H1 (cell line): Measurements from ENCODE around the gene LPO. TPM values are rescaled to one million over a fixed set of nuclear protein-coding genes. Genes with fewer than 3 reads are reported as not detected.
A peak's percentile ranks its signal among the peaks of the same experiment; 100 is the strongest.

Experiments
- CTCF ChIA-PET: fragments of 300-600 bp; sonication (Branson Sonifier 250); formaldehyde crosslinking; loops from one replicate; lab custom pipeline; 2021; ENCODE audit not compliant: partially characterized antibody; lab: Charles Lee
- POLR2A ChIA-PET: fragments of 300-600 bp; sonication (Branson Sonifier 250); formaldehyde crosslinking; loops from one replicate; lab custom pipeline; 2021; ENCODE audit warnings: inconsistent platforms; ENCODE audit not compliant: partially characterized antibody; lab: Charles Lee
- DNase-seq, 2 experiments: peaks; one replicate each; pipeline versions ENCODE4 v3.0.0 to v3.0.0-alpha.2; 2010 to 2022; ENCODE audit warnings: low spot score in 2 of 2, low read depth in 1 of 2, mixed read lengths in 1 of 2
- FAIRE-seq: peaks from 2 replicates; lab custom pipeline; 2011; peaks lifted over from hg19 to GRCh38; lab: Jason Lieb, UNC
- H2AFZ ChIP-seq: 2 replicates; pipeline ENCODE4 v1.8.1; 2012; ENCODE audit warnings: low read length, inconsistent platforms
- H2AK5ac ChIP-seq: 2 replicates; pipeline ENCODE4 v1.6.1; 2013; ENCODE audit warnings: low read depth, low read length
- H2BK120ac ChIP-seq: replicated peaks from 2 replicates; pipeline ENCODE3; 2013; ENCODE audit warnings: low read depth, low read length, inconsistent platforms
- H2BK12ac ChIP-seq: 2 replicates; pipeline ENCODE4 v1.6.1; 2013; ENCODE audit warnings: low read depth, low read length
- H2BK15ac ChIP-seq: 2 replicates; pipeline ENCODE4 v1.6.1; 2013; ENCODE audit warnings: low read length
- H2BK20ac ChIP-seq: 2 replicates; pipeline ENCODE4 v1.6.1; 2013; ENCODE audit warnings: low read length
- H2BK5ac ChIP-seq: 2 replicates; pipeline ENCODE4 v1.6.1; 2013; ENCODE audit warnings: low read depth, low read length
- H3K14ac ChIP-seq: 2 replicates; pipeline ENCODE4 v1.6.1; 2013; ENCODE audit warnings: inconsistent platforms; ENCODE audit not compliant: insufficient read length
- H3K18ac ChIP-seq: 2 replicates; pipeline ENCODE4 v1.6.1; 2013; ENCODE audit warnings: low read length; ENCODE audit errors: extremely low read depth
- H3K23ac ChIP-seq: 2 replicates; pipeline ENCODE4 v1.6.1; 2013; ENCODE audit warnings: inconsistent platforms; ENCODE audit not compliant: insufficient read length
- H3K23me2 ChIP-seq: 2 replicates; pipeline ENCODE4 v1.6.1; 2013; ENCODE audit warnings: low read depth, low read length
- H3K27ac ChIP-seq: 2 replicates; pipeline ENCODE4 v1.6.1; 2011; ENCODE audit warnings: low read depth, low read length, inconsistent platforms
- H3K27me3 ChIP-seq, 4 experiments: replicated peaks in 1 of 4; 1 replicate in 1 of 4; 2 replicates in 3 of 4; pipeline versions ENCODE4 v1.6.1 to v1.8.1; 2011 to 2013; ENCODE audit warnings: low read length in 3 of 4, mild to moderate bottlenecking in 3 of 4, inconsistent platforms in 2 of 4, mixed read lengths in 2 of 4, moderate library complexity in 1 of 4; ENCODE audit not compliant: control insufficient read depth in 3 of 4, insufficient read depth in 3 of 4; ENCODE audit errors: extremely low read depth in 1 of 4
- H3K36me3 ChIP-seq, 4 experiments: 2 replicates each; pipeline versions ENCODE4 v1.6.1 to v1.8.1; 2011 to 2013; ENCODE audit warnings: mild to moderate bottlenecking in 4 of 4, low read length in 3 of 4, moderate library complexity in 2 of 4, control low read depth in 1 of 4, inconsistent platforms in 1 of 4; ENCODE audit not compliant: insufficient read depth in 4 of 4, control insufficient read depth in 2 of 4
- H3K4ac ChIP-seq: replicated peaks from 2 replicates; pipeline ENCODE3; 2013; ENCODE audit warnings: low read length, low read depth, mixed read lengths, inconsistent platforms; ENCODE audit not compliant: insufficient read length
- H3K4me1 ChIP-seq, 4 experiments: replicated peaks in 1 of 4; 1 replicate in 1 of 4; 2 replicates in 3 of 4; pipeline versions ENCODE4 v1.6.1 to v1.8.1; 2011 to 2013; ENCODE audit warnings: low read length in 3 of 4, inconsistent platforms in 2 of 4, mixed read lengths in 1 of 4; ENCODE audit not compliant: insufficient read depth in 4 of 4, control insufficient read depth in 3 of 4
- H3K4me2 ChIP-seq, 2 experiments: 2 replicates each; pipeline versions ENCODE4 v1.6.1 to v1.8.1; 2011 to 2013; ENCODE audit warnings: low read depth in 2 of 2, low read length in 2 of 2, control low read depth in 1 of 2, inconsistent platforms in 1 of 2, mild to moderate bottlenecking in 1 of 2; ENCODE audit not compliant: insufficient read depth in 1 of 2
- H3K4me3 ChIP-seq, 4 experiments: fragments of 200-600, 300-600 bp in 1 of 4; sonication (generic), shearing (Covaris generic), sonication (Bioruptor Twin) in 1 of 4; 2 replicates each; pipeline versions ENCODE4 v1.5.1 to v1.8.1; 2011 to 2016; ENCODE audit warnings: low read length in 4 of 4, low read depth in 3 of 4, control low read depth in 2 of 4, inconsistent platforms in 2 of 4, mild to moderate bottlenecking in 2 of 4, mixed read lengths in 1 of 4, moderate library complexity in 1 of 4; ENCODE audit not compliant: insufficient read depth in 2 of 4; ENCODE audit errors: extremely low read depth in 1 of 4
- H3K56ac ChIP-seq: replicated peaks from 2 replicates; pipeline ENCODE3; 2013; ENCODE audit warnings: low read depth, mild to moderate bottlenecking, mixed read lengths, low read length, inconsistent platforms; ENCODE audit not compliant: insufficient read length
- H3K79me1 ChIP-seq: 2 replicates; pipeline ENCODE4 v1.6.1; 2013; ENCODE audit warnings: low read depth, low read length, control low read depth
- H3K79me2 ChIP-seq, 2 experiments: 2 replicates each; pipeline versions ENCODE4 v1.6.1 to v1.8.1; 2012 to 2013; ENCODE audit warnings: low read length in 2 of 2, mild to moderate bottlenecking in 2 of 2, inconsistent platforms in 1 of 2; ENCODE audit not compliant: insufficient read depth in 2 of 2, control insufficient read depth in 1 of 2
- H3K9ac ChIP-seq, 4 experiments: replicated peaks in 1 of 4; 1 replicate in 1 of 4; 2 replicates in 3 of 4; pipeline versions ENCODE4 v1.6.1 to v1.8.1; 2011 to 2013; ENCODE audit warnings: low read depth in 3 of 4, low read length in 3 of 4, control low read depth in 2 of 4, mild to moderate bottlenecking in 2 of 4, moderate library complexity in 2 of 4, inconsistent platforms in 1 of 4; ENCODE audit errors: extremely low read depth in 1 of 4
- H3K9me3 ChIP-seq, 2 experiments: 2 replicates each; pipeline versions ENCODE4 v1.6.1 to v1.8.1; 2012 to 2013; ENCODE audit warnings: mild to moderate bottlenecking in 2 of 2, moderate library complexity in 2 of 2, control low read depth in 1 of 2, inconsistent platforms in 1 of 2, low read depth in 1 of 2, low read length in 1 of 2, mixed read lengths in 1 of 2; ENCODE audit not compliant: insufficient read depth in 2 of 2
- H4K20me1 ChIP-seq, 2 experiments: replicated peaks in 1 of 2; 2 replicates each; pipeline versions ENCODE3 to v1.8.1; 2011 to 2013; ENCODE audit warnings: inconsistent platforms in 2 of 2, low read length in 2 of 2, mild to moderate bottlenecking in 1 of 2; ENCODE audit not compliant: insufficient read depth in 2 of 2, control insufficient read depth in 1 of 2
- H4K5ac ChIP-seq: 2 replicates; pipeline ENCODE4 v1.6.1; 2013; ENCODE audit warnings: low read length, low read depth, mixed read lengths, inconsistent platforms; ENCODE audit not compliant: insufficient read length
- H4K8ac ChIP-seq: 2 replicates; pipeline ENCODE4 v1.8.0; 2013; ENCODE audit warnings: mild to moderate bottlenecking, moderate library complexity, low read length, inconsistent platforms; ENCODE audit not compliant: insufficient read depth; ENCODE audit errors: extremely low read depth
- H4K91ac ChIP-seq: replicated peaks from 2 replicates; pipeline ENCODE3; 2013; ENCODE audit warnings: low read length, mixed read lengths, inconsistent platforms; ENCODE audit not compliant: insufficient read length
- KDM1A ChIP-seq: fragments of 200-600, 300-600 bp; sonication (generic); IDR thresholded peaks from 2 replicates; pipeline ENCODE4 v1.7.1; 2016; ENCODE audit warnings: mild to moderate bottlenecking, low read length, borderline replicate concordance
- TAF7 ChIP-seq: optimal IDR thresholded peaks from 2 replicates; pipeline ENCODE3; 2011; ENCODE audit warnings: low read depth, mild to moderate bottlenecking, inconsistent platforms, low read length, moderate library complexity, borderline replicate concordance
- polyA plus RNA-seq, 7 experiments: library from polyadenylated mRNA; depleted of rRNA in 3 of 7; stranded (reverse) in 5 of 7; unstranded in 2 of 7; fragments of >200 nt in 5 of 7; fragments of 200-250 nt in 2 of 7; gene quantifications; 1 replicate in 5 of 7; 2 replicates in 1 of 7; 4 replicates in 1 of 7; pipeline versions ENCODE4 v1.2.1 to v1.2.3, GENCODE V29; 2011 to 2013; ENCODE audit warnings: missing spikeins in 2 of 7, mixed read lengths in 2 of 7
- total RNA-seq: library from RNA; stranded (reverse); fragmentation: NEBNext Ultra II Directional; extraction: Animal tissue kit (Norgen Biotek cat#: 25700); gene quantifications from 2 replicates; pipeline ENCODE4 v1.2.1, GENCODE V29; 2021
- TF ChIP-seq, protein P1 (sequence below), 3 experiments: IDR thresholded peaks; 1 replicate in 2 of 3; 2 replicates in 1 of 3; pipeline versions ENCODE4 v1.5.1 to v1.6.1; 2011; ENCODE audit warnings: low read length in 3 of 3, mild to moderate bottlenecking in 3 of 3, inconsistent platforms in 2 of 3, low read depth in 1 of 3, moderate library complexity in 1 of 3; ENCODE audit not compliant: insufficient read depth in 1 of 3; ENCODE audit errors: control extremely low read depth in 1 of 3
- TF ChIP-seq, protein P2 (sequence below): IDR thresholded peaks from 2 replicates; pipeline ENCODE4 v1.6.1; 2012; ENCODE audit warnings: inconsistent platforms
- TF ChIP-seq, protein P3 (sequence below): IDR thresholded peaks from 2 replicates; pipeline ENCODE4 v1.6.1; 2011; ENCODE audit warnings: low read length, improper control_type of control experiment
- TF ChIP-seq, protein P4 (sequence below): IDR thresholded peaks from 2 replicates; pipeline ENCODE4 v1.6.1; 2011; ENCODE audit warnings: low read depth, mild to moderate bottlenecking, low read length; ENCODE audit not compliant: insufficient read depth

The LPO gene
- total and polyA plus RNA-seq, 2 of the 8 experiments (the other 6 are each of a cell fraction or from before 2014, with no cell fraction given), result 0.38 to 0.52 TPM

DNA sequence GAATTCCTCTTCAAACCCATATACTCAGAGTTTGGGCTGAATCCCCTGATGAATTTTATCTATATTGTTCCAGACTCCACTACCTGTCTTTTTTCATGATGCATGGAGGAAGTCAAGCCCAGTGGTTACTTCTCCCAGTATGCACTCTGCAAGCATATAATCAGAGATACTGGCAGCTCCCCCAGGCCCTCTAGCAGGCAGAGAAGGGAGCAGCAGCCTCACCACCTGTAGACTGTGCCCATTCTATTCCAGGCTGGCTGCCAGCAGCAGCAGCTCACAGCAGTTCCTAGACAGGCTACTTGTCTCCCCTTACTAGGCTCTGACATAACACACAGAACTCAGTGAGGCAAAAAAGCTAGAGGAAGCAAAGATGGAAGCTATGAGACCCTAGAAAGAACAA is 22.7 kb upstream of the LPO start:
- H3K14ac ChIP-seq, result no peak overlapping the region
- H4K5ac ChIP-seq, result no peak overlapping the region
- H3K4me2 ChIP-seq, result no peak overlapping the region
- no peak overlapping the region for H2BK20ac ChIP-seq
- no peak overlapping the region for H4K8ac ChIP-seq
- no peak overlapping the region for H2AFZ ChIP-seq
- no peak overlapping the region for H2AK5ac ChIP-seq
- CTCF ChIA-PET, result interaction anchor here (0.7 to 13.2 kb wide), 13 partner anchors 9 to 357 kb away, joined by 3 to 127 read pairs (median 5); no protein-coding TSS in a partner anchor
- H3K9ac ChIP-seq, result no peak overlapping the region
- POLR2A ChIA-PET, result interaction anchor here (0.6 to 1.5 kb wide), 3 partner anchors 9 to 252 kb away, joined by 3 to 4 read pairs (median 4); no protein-coding TSS in a partner anchor
- H3K79me1 ChIP-seq, result no peaks in the 10 kb centered on the region
- DNase-seq (no peak), FAIRE-seq (no peak)
- no peak overlapping the region for H3K27ac ChIP-seq
- H3K36me3 ChIP-seq, result peaks cover 0 to 9% (median 2%) of the 10 kb centered on the region in 4 experiments; a peak in 3 of 8 replicates
- peaks cover 0 to 3% (median 0%) of the 10 kb centered on the region in 4 experiments; a peak in 2 of 7 replicates for H3K4me1 ChIP-seq
- no peaks in the 10 kb centered on the region for H3K79me2 ChIP-seq
- no peaks in the 10 kb centered on the region for H4K20me1 ChIP-seq
- H3K4ac ChIP-seq, result no peak overlapping the region
- H4K91ac ChIP-seq, result no peak overlapping the region
- no peak overlapping the region for H3K18ac ChIP-seq
- H3K4me3 ChIP-seq, result no peak overlapping the region
- no peak overlapping the region for H3K23ac ChIP-seq
- H2BK12ac ChIP-seq, result no peak overlapping the region
- no peak overlapping the region for H2BK15ac ChIP-seq
- no peak overlapping the region for H2BK120ac ChIP-seq
- H3K23me2 ChIP-seq, result peaks cover 5% of the 10 kb centered on the region; the same call in 1 of the 2 replicates
- TF ChIP-seq, protein P1, sequence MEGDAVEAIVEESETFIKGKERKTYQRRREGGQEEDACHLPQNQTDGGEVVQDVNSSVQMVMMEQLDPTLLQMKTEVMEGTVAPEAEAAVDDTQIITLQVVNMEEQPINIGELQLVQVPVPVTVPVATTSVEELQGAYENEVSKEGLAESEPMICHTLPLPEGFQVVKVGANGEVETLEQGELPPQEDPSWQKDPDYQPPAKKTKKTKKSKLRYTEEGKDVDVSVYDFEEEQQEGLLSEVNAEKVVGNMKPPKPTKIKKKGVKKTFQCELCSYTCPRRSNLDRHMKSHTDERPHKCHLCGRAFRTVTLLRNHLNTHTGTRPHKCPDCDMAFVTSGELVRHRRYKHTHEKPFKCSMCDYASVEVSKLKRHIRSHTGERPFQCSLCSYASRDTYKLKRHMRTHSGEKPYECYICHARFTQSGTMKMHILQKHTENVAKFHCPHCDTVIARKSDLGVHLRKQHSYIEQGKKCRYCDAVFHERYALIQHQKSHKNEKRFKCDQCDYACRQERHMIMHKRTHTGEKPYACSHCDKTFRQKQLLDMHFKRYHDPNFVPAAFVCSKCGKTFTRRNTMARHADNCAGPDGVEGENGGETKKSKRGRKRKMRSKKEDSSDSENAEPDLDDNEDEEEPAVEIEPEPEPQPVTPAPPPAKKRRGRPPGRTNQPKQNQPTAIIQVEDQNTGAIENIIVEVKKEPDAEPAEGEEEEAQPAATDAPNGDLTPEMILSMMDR (IDR thresholded peaks at IDR 0.05; ENCODE audit: control extremely low read depth in 1 of 3, insufficient read depth in 1 of 3, low read depth in 1 of 3, low read length in 3 of 3), result peak; percentile 6 to 28 (median 11); a peak in 3 of 4 replicates
- TF ChIP-seq KDM1A, result no peak
- TF ChIP-seq, protein P2, sequence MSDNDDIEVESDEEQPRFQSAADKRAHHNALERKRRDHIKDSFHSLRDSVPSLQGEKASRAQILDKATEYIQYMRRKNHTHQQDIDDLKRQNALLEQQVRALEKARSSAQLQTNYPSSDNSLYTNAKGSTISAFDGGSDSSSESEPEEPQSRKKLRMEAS, result no peak
- TF ChIP-seq, protein P3, sequence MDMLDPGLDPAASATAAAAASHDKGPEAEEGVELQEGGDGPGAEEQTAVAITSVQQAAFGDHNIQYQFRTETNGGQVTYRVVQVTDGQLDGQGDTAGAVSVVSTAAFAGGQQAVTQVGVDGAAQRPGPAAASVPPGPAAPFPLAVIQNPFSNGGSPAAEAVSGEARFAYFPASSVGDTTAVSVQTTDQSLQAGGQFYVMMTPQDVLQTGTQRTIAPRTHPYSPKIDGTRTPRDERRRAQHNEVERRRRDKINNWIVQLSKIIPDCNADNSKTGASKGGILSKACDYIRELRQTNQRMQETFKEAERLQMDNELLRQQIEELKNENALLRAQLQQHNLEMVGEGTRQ, result no peak
- TF ChIP-seq, protein P4, sequence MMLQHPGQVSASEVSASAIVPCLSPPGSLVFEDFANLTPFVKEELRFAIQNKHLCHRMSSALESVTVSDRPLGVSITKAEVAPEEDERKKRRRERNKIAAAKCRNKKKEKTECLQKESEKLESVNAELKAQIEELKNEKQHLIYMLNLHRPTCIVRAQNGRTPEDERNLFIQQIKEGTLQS, result no peak
- no peak for TF ChIP-seq TAF7
- TF ChIP-seq, all 59 proteins: peak for 1
- Histone ChIP-seq H3K56ac (no peak overlapping the region), H2BK5ac (no peak overlapping the region), H3K27me3 (no peaks in the 10 kb centered on the region), H3K9me3 (no peaks in the 10 kb centered on the region)
